ENCODE results near the gene GRM8. TPM values are rescaled to one million over a fixed set of nuclear protein-coding genes. Genes with fewer than 3 reads are reported as not detected.

GRM8 gene
- total and polyA plus RNA-seq, 2 experiments from 2014 or later: 0.92 to 1.3 TPM

DNA sequence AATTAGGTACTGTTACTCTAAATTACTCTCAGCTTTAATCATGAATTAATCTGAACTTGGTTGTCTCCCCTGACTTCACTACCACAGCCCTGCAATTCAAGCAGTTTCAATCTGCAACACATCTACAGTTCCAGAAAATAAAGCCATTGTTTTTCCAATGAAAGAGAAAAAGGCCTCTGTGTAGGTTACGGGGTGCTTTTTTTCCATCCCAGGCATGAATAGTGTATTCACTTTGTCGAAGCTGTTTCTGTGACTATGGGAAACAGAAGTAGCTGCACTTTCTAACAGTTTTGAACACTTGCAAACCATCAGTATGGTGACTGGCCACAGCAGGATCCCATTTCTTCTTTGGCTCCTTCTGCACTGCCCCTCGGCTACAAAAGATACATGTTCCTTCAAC is 460.2 kb downstream of the GRM8 start:
- TF ChIP-seq, protein P1, sequence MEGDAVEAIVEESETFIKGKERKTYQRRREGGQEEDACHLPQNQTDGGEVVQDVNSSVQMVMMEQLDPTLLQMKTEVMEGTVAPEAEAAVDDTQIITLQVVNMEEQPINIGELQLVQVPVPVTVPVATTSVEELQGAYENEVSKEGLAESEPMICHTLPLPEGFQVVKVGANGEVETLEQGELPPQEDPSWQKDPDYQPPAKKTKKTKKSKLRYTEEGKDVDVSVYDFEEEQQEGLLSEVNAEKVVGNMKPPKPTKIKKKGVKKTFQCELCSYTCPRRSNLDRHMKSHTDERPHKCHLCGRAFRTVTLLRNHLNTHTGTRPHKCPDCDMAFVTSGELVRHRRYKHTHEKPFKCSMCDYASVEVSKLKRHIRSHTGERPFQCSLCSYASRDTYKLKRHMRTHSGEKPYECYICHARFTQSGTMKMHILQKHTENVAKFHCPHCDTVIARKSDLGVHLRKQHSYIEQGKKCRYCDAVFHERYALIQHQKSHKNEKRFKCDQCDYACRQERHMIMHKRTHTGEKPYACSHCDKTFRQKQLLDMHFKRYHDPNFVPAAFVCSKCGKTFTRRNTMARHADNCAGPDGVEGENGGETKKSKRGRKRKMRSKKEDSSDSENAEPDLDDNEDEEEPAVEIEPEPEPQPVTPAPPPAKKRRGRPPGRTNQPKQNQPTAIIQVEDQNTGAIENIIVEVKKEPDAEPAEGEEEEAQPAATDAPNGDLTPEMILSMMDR (IDR thresholded peaks at IDR 0.05; ENCODE audit: low read depth, low read length): no peak

DNA sequence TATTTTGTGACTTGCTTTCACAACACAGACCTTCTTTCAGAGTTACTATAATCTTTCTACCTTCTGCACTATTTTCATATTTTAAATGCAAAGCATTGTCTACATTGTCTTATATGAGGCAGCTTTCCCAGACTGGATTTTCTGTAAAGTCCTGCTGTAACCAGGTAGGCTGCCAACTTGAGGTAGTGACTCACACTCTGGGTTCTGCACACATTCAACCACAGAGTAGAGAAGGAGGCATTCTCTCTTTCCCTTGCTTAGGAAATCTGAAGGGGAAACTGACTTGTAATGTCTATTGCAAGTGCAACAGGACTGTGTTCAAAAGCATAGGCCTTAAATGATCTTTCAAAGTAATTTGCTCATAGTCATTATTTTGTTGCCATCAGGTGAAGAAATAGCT is 461.4 kb downstream of the GRM8 start:
- no peak for DNase-seq (ENCODE audit: low read depth in 1 of 2, low spot score in 1 of 2)
- no peaks in the 10 kb centered on the region for H3K9me3 ChIP-seq (ENCODE audit: low read depth)
- H3K27ac ChIP-seq: no peak overlapping the region
- no peaks in the 10 kb centered on the region for H3K4me1 ChIP-seq (ENCODE audit: low read depth)
- H3K36me3 ChIP-seq: no peaks in the 10 kb centered on the region
- no peaks in the 10 kb centered on the region for H3K27me3 ChIP-seq
- H3K4me3 ChIP-seq: no peak overlapping the region
- TF ChIP-seq, protein P1 (IDR thresholded peaks at IDR 0.05; ENCODE audit: low read depth, low read length): no peak

More for the DNA sequence above, 460.2 kb downstream of the GRM8 start:
- H3K27me3 ChIP-seq: no peaks in the 10 kb centered on the region
- no peaks in the 10 kb centered on the region for H3K36me3 ChIP-seq
- no peaks in the 10 kb centered on the region for H3K9me3 ChIP-seq (ENCODE audit: low read depth)
- H3K27ac ChIP-seq: no peak overlapping the region
- H3K4me3 ChIP-seq: no peak overlapping the region
- DNase-seq (ENCODE audit: low read depth in 1 of 2, low spot score in 1 of 2): no peak
- no peaks in the 10 kb centered on the region for H3K4me1 ChIP-seq (ENCODE audit: low read depth)

DNA sequence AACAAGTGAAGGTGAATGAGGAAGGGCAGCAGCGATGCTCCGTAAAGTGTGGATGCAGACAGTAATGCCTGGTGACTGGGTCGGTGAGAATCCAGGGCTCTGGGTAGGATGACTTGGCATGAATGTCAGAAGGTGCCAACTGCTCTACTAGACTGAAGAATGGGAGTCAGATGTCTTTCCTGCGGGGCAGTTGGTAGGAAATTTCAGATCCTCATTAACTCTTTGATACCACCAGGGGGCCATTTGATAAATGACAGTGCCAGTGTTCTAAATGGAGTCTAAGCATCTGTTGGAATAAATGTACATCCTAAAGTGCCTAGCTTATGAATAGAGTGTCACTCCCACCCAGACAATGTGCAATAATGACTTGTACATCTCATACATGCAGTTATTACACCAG is 462.0 kb downstream of the GRM8 start:
- DNase-seq (ENCODE audit: low read depth in 1 of 2, low spot score in 1 of 2): no peak
- Histone ChIP-seq H3K36me3 (no peaks in the 10 kb centered on the region), H3K4me3 (no peak overlapping the region), H3K4me1 (ENCODE audit: low read depth) (no peaks in the 10 kb centered on the region), H3K27me3 (no peaks in the 10 kb centered on the region), H3K27ac (no peak overlapping the region), H3K9me3 (ENCODE audit: low read depth) (no peaks in the 10 kb centered on the region)
- TF ChIP-seq, protein P1 (IDR thresholded peaks at IDR 0.05; ENCODE audit: low read depth, low read length): no peak

DNA sequence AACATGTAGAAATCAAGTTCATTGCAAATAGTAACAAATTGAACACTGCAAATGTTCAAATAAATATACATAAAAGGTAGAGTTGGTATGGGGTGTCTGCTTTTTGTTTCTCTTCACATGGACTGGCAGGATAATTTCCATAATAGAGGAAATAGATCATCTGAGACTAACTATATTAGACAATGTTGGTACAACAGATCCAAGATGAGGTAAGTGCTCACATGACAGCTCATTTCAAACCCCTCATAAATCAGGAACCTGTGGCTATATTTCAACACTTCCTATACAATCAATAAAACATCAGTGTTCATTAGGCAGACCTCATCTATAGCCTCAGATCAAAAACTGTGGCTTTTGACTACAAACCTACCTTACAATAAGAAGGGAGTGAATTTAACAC is 469.1 kb downstream of the GRM8 start:
- H3K4me1 ChIP-seq (ENCODE audit: low read depth): no peaks in the 10 kb centered on the region
- TF ChIP-seq, protein P1 (IDR thresholded peaks at IDR 0.05; ENCODE audit: low read depth, low read length): no peak
- no peak overlapping the region for H3K27ac ChIP-seq
- H3K4me3 ChIP-seq: no peak overlapping the region
- H3K36me3 ChIP-seq: no peaks in the 10 kb centered on the region
- DNase-seq (ENCODE audit: low read depth in 1 of 2, low spot score in 1 of 2): no peak
- H3K9me3 ChIP-seq (ENCODE audit: low read depth): no peaks in the 10 kb centered on the region
- no peaks in the 10 kb centered on the region for H3K27me3 ChIP-seq

DNA sequence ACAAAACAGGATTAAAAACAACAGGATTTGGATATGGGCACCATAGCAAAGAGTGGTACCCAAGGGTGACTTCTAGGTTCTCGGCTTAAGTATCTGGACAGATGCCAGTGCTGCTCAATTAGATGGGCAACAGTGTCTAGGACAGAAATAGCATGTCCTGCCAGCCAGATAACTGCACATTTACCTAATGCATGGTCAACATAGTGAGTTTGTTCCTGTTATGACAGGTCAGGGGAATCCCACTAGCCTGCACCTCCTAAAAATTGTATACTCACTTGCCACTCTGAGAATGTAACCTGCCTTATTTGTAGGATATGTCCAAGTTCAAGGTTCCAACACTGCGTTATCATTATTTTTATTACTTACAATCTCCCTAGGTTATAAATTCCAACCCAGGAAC is 471.7 kb downstream of the GRM8 start:
- no peaks in the 10 kb centered on the region for H3K4me1 ChIP-seq (ENCODE audit: low read depth)
- TF ChIP-seq, protein P1 (IDR thresholded peaks at IDR 0.05; ENCODE audit: low read depth, low read length): no peak
- no peaks in the 10 kb centered on the region for H3K27me3 ChIP-seq
- H3K27ac ChIP-seq: no peak overlapping the region
- no peaks in the 10 kb centered on the region for H3K9me3 ChIP-seq (ENCODE audit: low read depth)
- no peak overlapping the region for H3K4me3 ChIP-seq
- H3K36me3 ChIP-seq: no peaks in the 10 kb centered on the region
- no peak for DNase-seq (ENCODE audit: low read depth in 1 of 2, low spot score in 1 of 2)

DNA sequence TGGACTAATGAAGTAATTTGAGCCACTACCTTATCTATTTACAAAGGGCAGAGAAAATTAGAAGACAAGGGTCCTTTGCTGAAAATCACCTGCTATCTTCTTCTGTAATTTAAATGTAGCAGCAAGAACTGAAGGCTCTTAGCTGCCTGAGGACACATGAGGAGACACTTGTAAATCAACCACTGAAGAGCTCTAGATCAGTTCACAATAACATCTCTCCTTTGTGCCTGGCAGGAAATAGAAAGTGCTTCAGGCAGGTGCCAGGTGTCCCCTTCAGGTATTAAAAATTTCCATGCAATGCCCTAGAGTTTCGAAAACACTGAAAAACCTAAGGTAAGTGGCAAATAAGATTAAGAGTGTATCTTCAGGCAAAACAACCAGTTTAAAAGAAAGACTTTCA is 474.6 kb downstream of the GRM8 start:
- TF ChIP-seq, protein P1 (IDR thresholded peaks at IDR 0.05; ENCODE audit: low read depth, low read length): no peak
- DNase-seq (ENCODE audit: low read depth in 1 of 2, low spot score in 1 of 2): no peak
- Histone ChIP-seq H3K4me3 (no peak overlapping the region), H3K27ac (no peak overlapping the region), H3K36me3 (no peaks in the 10 kb centered on the region), H3K9me3 (ENCODE audit: low read depth) (no peaks in the 10 kb centered on the region), H3K4me1 (ENCODE audit: low read depth) (no peaks in the 10 kb centered on the region), H3K27me3 (no peaks in the 10 kb centered on the region)
